Lower leg skin (tissue), 3 donors: Measurements from ENCODE around the gene MED31.

Source experiments
- CTCF ChIP-seq, 3 donors: fragments of 450-650 bp; IDR thresholded peaks; one replicate each; pipeline ENCODE4 v1.5.1; 2016; ENCODE audit warnings: antibody characterized with exemption in 3 of 3, mild to moderate bottlenecking in 3 of 3, moderate library complexity in 2 of 3
- POLR2A ChIP-seq, 2 donors: fragments of 450-650 bp; IDR thresholded peaks; one replicate each; pipeline ENCODE4 v1.6.1; 2016 to 2017; ENCODE audit warnings: antibody characterized with exemption in 2 of 2, mild to moderate bottlenecking in 1 of 2, moderate library complexity in 1 of 2

GRCh38 chr17:6657633-6658287 lies 6.4 kb upstream of the MED31 start:
- no peak for TF ChIP-seq CTCF (IDR thresholded peaks at IDR 0.05)
- no peak for TF ChIP-seq POLR2A (IDR thresholded peaks at IDR 0.05)
